ENCODE measurements around the gene DUS1L.
"Not testable (repeated sequence)": the region's sequence is repeated elsewhere in the genome, so short reads cannot be mapped to it uniquely, and the experiment has no call there.

The DUS1L gene

GRCh38 chr17:82038796-82039409 is 26.7 kb downstream of the DUS1L start:
- DNase-seq = not testable (repeated sequence)

GRCh38 chr17:82037889-82038195 is 27.8 kb downstream of the DUS1L start:
- DNase-seq = no peak

GRCh38 chr17:82037092-82037888 is 28.3 kb downstream of the DUS1L start, which contains the start of gene DCXR:
Gene DCXR (minus strand): TSS chr17:82037697. CDS start chr17:82037682, 15 bp downstream.
- peak; percentile 95 for DNase-seq

- no peak for DNase-seq
These were observed 28.9 kb downstream of the DUS1L start for GRCh38 chr17:82036634-82037091.

- no peak for DNase-seq
These were observed 29.5 kb downstream of the DUS1L start for GRCh38 chr17:82035956-82036633.

- no peak for DNase-seq
These were observed 30.1 kb downstream of the DUS1L start for GRCh38 chr17:82035488-82035887.

GRCh38 chr17:82034371-82035011 is 31.1 kb downstream of the DUS1L start:
- no peak for DNase-seq

GRCh38 chr17:82033359-82034085 is 32.1 kb downstream of the DUS1L start:
- DNase-seq = no peak

GRCh38 chr17:82031885-82032627 is 33.5 kb downstream of the DUS1L start:
- no peak for DNase-seq

GRCh38 chr17:82031303-82031884 is 34.2 kb downstream of the DUS1L start, which contains the start of gene RAC3:
Gene RAC3 (plus strand): TSS chr17:82031678. CDS start chr17:82031762, 84 bp downstream.
- peak; percentile 25 for DNase-seq

- peak; percentile 60 for DNase-seq
These were observed 34.9 kb downstream of the DUS1L start for GRCh38 chr17:82030470-82031302.

GRCh38 chr17:82029990-82030469 is 35.6 kb downstream of the DUS1L start:
- no peak for DNase-seq

- peak; percentile 33 for DNase-seq
These were observed 36.2 kb downstream of the DUS1L start for GRCh38 chr17:82029391-82029790.

GRCh38 chr17:82028966-82029365 is 36.6 kb downstream of the DUS1L start:
- no peak for DNase-seq

GRCh38 chr17:82028246-82028645 is 37.4 kb downstream of the DUS1L start:
- DNase-seq = no peak

- no peak for DNase-seq
These were observed 40.0 kb downstream of the DUS1L start for GRCh38 chr17:82025401-82026107.

GRCh38 chr17:82024859-82025258 is 40.7 kb downstream of the DUS1L start:
- DNase-seq = no peak

GRCh38 chr17:82023447-82024241 is 42.0 kb downstream of the DUS1L start:
- DNase-seq = peak; percentile 51

GRCh38 chr17:82022981-82023446 is 42.6 kb downstream of the DUS1L start, which contains the start of gene LRRC45:
Gene LRRC45 (plus strand): TSS chr17:82023305. CDS start chr17:82023644, 339 bp downstream.
- peak; percentile 100 for DNase-seq

Data from NCI-H1092 treated with DMSO at 0.1 percent for 48 hours (cell line).